H7 (cell line): ENCODE measurements around the gene ADGRA1. TPM values are rescaled to one million over a fixed set of nuclear protein-coding genes. Genes with fewer than 3 reads are reported as not detected.
"Not testable (repeated sequence)": the region's sequence is repeated elsewhere in the genome, so short reads cannot be mapped to it uniquely, and the experiment has no call there.

Experiments
- DNase-seq: peaks from one replicate; pipeline ENCODE4 v3.0.0; 2012
- H3K27me3 ChIP-seq: 2 replicates; pipeline ENCODE4 v1.6.0; 2011; ENCODE audit warnings: mild to moderate bottlenecking, low read length; ENCODE audit not compliant: control insufficient read depth, insufficient read depth
- H3K36me3 ChIP-seq: replicated peaks from 2 replicates; pipeline ENCODE4 v1.5.1; 2011; ENCODE audit warnings: low read length; ENCODE audit not compliant: control insufficient read depth, insufficient read depth
- H3K4me3 ChIP-seq: 2 replicates; pipeline ENCODE4 v1.5.1; 2011; ENCODE audit warnings: low read depth, mild to moderate bottlenecking, control low read depth, low read length, moderate library complexity; ENCODE audit not compliant: insufficient read depth
- total RNA-seq: library from RNA; depleted of rRNA; stranded (reverse); fragments of >200 nt; shearing (Covaris generic); gene quantifications from 2 replicates; pipeline ENCODE4 v1.2.3, GENCODE V29; 2014

The ADGRA1 gene
- total RNA-seq, 1 experiment from 2014 or later: 0.62 TPM

- H3K27me3 ChIP-seq: no peaks in the 10 kb centered on the region
- no peak overlapping the region for H3K4me3 ChIP-seq
- H3K36me3 ChIP-seq: no peaks in the 10 kb centered on the region
- peak; percentile 56 for DNase-seq
Observed at GRCh38 chr10:133135116-133135465, 47.4 kb downstream of the ADGRA1 start.

- not testable (repeated sequence) for DNase-seq, H3K36me3 ChIP-seq, H3K4me3 ChIP-seq
Observed at GRCh38 chr10:133137486-133138145, 49.9 kb downstream of the ADGRA1 start.

GRCh38 chr10:133139551-133140065, 51.9 kb downstream of the ADGRA1 start:
- Histone ChIP-seq H3K36me3 (no peaks in the 10 kb centered on the region), H3K27me3 (no peaks in the 10 kb centered on the region), H3K4me3 (no peak overlapping the region)
- peak; percentile 63 for DNase-seq

More at GRCh38 chr10:133137486-133138145, 49.9 kb downstream of the ADGRA1 start:
- not testable (repeated sequence) for H3K27me3 ChIP-seq

- peak; percentile 53 for DNase-seq
- no peak overlapping the region for H3K4me3 ChIP-seq
- no peaks in the 10 kb centered on the region for H3K27me3 ChIP-seq
- H3K36me3 ChIP-seq: no peaks in the 10 kb centered on the region
Observed at GRCh38 chr10:133140417-133141143, 52.9 kb downstream of the ADGRA1 start.

GRCh38 chr10:133141144-133141957, 53.6 kb downstream of the ADGRA1 start:
- DNase-seq: peak; percentile 43
- H3K27me3 ChIP-seq: no peaks in the 10 kb centered on the region
- H3K4me3 ChIP-seq: no peak overlapping the region
- no peaks in the 10 kb centered on the region for H3K36me3 ChIP-seq

- DNase-seq: peak; percentile 46
- H3K36me3 ChIP-seq: no peaks in the 10 kb centered on the region
- H3K4me3 ChIP-seq: no peak overlapping the region
- no peaks in the 10 kb centered on the region for H3K27me3 ChIP-seq
Observed at GRCh38 chr10:133141958-133142340, 54.2 kb downstream of the ADGRA1 start.

GRCh38 chr10:133142523-133143199, 54.9 kb downstream of the ADGRA1 start:
- H3K36me3 ChIP-seq: no peaks in the 10 kb centered on the region
- H3K4me3 ChIP-seq: no peak overlapping the region
- H3K27me3 ChIP-seq: no peaks in the 10 kb centered on the region
- DNase-seq: peak; percentile 35

GRCh38 chr10:133143200-133143533, 55.4 kb downstream of the ADGRA1 start:
- Histone ChIP-seq H3K36me3 (no peaks in the 10 kb centered on the region), H3K4me3 (no peak overlapping the region), H3K27me3 (no peaks in the 10 kb centered on the region)
- DNase-seq: no peak

GRCh38 chr10:133143546-133143945, 55.8 kb downstream of the ADGRA1 start:
- DNase-seq: no peak
- no peaks in the 10 kb centered on the region for H3K27me3 ChIP-seq
- H3K4me3 ChIP-seq: no peak overlapping the region
- no peaks in the 10 kb centered on the region for H3K36me3 ChIP-seq

- no peak for DNase-seq
- H3K27me3 ChIP-seq: no peaks in the 10 kb centered on the region
- no peaks in the 10 kb centered on the region for H3K36me3 ChIP-seq
- no peak overlapping the region for H3K4me3 ChIP-seq
Observed at GRCh38 chr10:133144771-133145170, 57.0 kb downstream of the ADGRA1 start.

- no peaks in the 10 kb centered on the region for H3K36me3 ChIP-seq
- no peak for DNase-seq
- no peaks in the 10 kb centered on the region for H3K27me3 ChIP-seq
- H3K4me3 ChIP-seq: no peak overlapping the region
Observed at GRCh38 chr10:133150226-133150625, 62.5 kb downstream of the ADGRA1 start.

GRCh38 chr10:133150656-133151055, 62.9 kb downstream of the ADGRA1 start:
- DNase-seq: no peak
- H3K4me3 ChIP-seq: no peak overlapping the region
- no peaks in the 10 kb centered on the region for H3K36me3 ChIP-seq
- H3K27me3 ChIP-seq: no peaks in the 10 kb centered on the region

GRCh38 chr10:133151071-133151470, 63.3 kb downstream of the ADGRA1 start:
- H3K36me3 ChIP-seq, H3K27me3 ChIP-seq, H3K4me3 ChIP-seq, DNase-seq: not testable (repeated sequence)

- DNase-seq: peak; percentile 90
- no peaks in the 10 kb centered on the region for H3K36me3 ChIP-seq
- H3K4me3 ChIP-seq: no peak overlapping the region
- no peaks in the 10 kb centered on the region for H3K27me3 ChIP-seq
Observed at GRCh38 chr10:133151543-133151972, 63.8 kb downstream of the ADGRA1 start.
